ENCODE results near the gene TP63.

DNA sequence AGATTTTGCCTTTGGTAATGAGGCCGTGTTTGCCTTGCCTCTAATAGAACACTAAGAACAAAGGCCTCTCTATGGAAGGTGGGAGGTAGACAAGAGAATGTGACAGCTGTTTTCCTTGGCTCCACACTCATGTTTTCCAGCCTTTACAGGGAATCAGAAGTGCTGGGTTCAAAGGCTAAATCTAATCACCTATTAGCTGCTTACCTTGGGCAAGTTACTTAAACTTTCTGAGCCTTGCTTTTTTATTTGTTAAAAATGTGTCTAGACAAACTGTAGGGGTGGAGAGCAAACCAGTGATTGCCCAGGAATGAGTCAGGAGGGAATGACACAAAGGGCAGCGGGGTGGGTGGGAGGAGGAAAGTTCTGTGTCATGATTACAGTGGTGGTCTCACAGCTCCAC is 310.5 kb downstream of the TP63 start:
- TF ChIP-seq POLR2A (IDR thresholded peaks at IDR 0.05; ENCODE audit: low read depth, low read length) (no peak), POLR2AphosphoS5 (IDR thresholded peaks at IDR 0.05; ENCODE audit: low read depth, low read length) (no peak)
